ENCODE data around the gene RALGDS. TPM values are rescaled to one million over a fixed set of nuclear protein-coding genes. Genes with fewer than 3 reads are reported as not detected.

The RALGDS gene
- total and polyA plus RNA-seq, 9 of the 15 experiments (the other 6 are each of a cell fraction or from before 2014, with no cell fraction given), result 0.75 to 43.3 (median 27.1) TPM

DNA sequence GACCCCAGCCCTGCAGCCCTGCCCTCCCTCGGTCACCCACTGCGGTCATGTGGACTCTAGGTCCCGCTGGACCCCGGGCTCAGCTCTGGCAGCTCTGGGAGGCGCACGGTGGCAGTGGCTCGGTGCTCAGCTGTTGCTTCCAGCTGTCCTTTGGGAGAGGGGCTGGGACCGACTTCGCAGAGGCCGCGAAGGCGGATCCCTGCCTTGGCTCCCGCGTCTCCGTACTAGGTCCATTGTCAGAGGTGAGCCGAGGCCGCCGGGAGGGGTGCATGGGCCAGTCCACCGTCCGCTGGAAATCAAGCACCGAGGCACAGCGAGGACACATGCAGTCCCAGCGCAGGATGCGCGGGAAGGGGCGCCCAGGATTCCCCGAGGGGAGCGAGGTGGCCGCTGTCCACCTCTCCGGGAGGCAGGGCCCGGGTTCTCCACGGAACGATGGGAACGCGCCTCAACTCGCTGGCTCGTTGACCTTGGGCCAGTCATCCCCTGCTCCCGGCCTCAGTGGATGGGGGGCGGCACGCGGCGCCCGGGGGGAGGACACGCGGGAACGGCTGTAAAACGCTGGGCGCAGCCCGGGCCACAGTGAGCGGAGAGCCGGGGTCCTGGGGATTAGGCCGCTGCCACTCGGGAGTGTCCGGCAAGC is 41.9 kb upstream of the RALGDS start (continued):
- TF ChIP-seq, protein P1, sequence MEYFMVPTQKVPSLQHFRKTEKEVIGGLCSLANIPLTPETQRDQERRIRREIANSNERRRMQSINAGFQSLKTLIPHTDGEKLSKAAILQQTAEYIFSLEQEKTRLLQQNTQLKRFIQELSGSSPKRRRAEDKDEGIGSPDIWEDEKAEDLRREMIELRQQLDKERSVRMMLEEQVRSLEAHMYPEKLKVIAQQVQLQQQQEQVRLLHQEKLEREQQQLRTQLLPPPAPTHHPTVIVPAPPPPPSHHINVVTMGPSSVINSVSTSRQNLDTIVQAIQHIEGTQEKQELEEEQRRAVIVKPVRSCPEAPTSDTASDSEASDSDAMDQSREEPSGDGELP (CRISPR knock-in tag; IDR thresholded peaks at IDR 0.05; ENCODE audit: borderline replicate concordance), result peak; percentile 56; the same call in 1 of the 2 replicates
- TF ChIP-seq RHOXF2B (CRISPR knock-in tag; conservative IDR thresholded peaks at IDR 0.05) (no peak), HNRNPLL (IDR thresholded peaks at IDR 0.05; ENCODE audit: low read depth, low read length, poor library complexity, severe bottlenecking) (no peak), SREBF2 (CRISPR knock-in tag; IDR thresholded peaks at IDR 0.05) (no peak), HDAC8 (tag; IDR thresholded peaks at IDR 0.05) (no peak), SNIP1 (IDR thresholded peaks at IDR 0.05; ENCODE audit: low read depth) (no peak), NFXL1 (CRISPR knock-in tag; IDR thresholded peaks at IDR 0.05) (no peak), BRF1 (IDR thresholded peaks at IDR 0.05; ENCODE audit: borderline replicate concordance, extremely low read depth, insufficient read length) (no peak), ATF7 (IDR thresholded peaks at IDR 0.05) (no peak), TRIM28 (IDR thresholded peaks at IDR 0.05) (no peak), POLR2B (IDR thresholded peaks at IDR 0.05; ENCODE audit: low read depth, partially characterized antibody) (no peak), TOE1 (IDR thresholded peaks at IDR 0.05; ENCODE audit: borderline replicate concordance) (no peak), TOE1 (CRISPR knock-in tag; IDR thresholded peaks at IDR 0.05; ENCODE audit: borderline replicate concordance, low read depth) (no peak), CC2D1A (IDR thresholded peaks at IDR 0.05) (no peak)
- TF ChIP-seq, protein P2, sequence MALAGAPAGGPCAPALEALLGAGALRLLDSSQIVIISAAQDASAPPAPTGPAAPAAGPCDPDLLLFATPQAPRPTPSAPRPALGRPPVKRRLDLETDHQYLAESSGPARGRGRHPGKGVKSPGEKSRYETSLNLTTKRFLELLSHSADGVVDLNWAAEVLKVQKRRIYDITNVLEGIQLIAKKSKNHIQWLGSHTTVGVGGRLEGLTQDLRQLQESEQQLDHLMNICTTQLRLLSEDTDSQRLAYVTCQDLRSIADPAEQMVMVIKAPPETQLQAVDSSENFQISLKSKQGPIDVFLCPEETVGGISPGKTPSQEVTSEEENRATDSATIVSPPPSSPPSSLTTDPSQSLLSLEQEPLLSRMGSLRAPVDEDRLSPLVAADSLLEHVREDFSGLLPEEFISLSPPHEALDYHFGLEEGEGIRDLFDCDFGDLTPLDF (CRISPR knock-in tag; IDR thresholded peaks at IDR 0.05), result no peak
- TF ChIP-seq, protein P3, sequence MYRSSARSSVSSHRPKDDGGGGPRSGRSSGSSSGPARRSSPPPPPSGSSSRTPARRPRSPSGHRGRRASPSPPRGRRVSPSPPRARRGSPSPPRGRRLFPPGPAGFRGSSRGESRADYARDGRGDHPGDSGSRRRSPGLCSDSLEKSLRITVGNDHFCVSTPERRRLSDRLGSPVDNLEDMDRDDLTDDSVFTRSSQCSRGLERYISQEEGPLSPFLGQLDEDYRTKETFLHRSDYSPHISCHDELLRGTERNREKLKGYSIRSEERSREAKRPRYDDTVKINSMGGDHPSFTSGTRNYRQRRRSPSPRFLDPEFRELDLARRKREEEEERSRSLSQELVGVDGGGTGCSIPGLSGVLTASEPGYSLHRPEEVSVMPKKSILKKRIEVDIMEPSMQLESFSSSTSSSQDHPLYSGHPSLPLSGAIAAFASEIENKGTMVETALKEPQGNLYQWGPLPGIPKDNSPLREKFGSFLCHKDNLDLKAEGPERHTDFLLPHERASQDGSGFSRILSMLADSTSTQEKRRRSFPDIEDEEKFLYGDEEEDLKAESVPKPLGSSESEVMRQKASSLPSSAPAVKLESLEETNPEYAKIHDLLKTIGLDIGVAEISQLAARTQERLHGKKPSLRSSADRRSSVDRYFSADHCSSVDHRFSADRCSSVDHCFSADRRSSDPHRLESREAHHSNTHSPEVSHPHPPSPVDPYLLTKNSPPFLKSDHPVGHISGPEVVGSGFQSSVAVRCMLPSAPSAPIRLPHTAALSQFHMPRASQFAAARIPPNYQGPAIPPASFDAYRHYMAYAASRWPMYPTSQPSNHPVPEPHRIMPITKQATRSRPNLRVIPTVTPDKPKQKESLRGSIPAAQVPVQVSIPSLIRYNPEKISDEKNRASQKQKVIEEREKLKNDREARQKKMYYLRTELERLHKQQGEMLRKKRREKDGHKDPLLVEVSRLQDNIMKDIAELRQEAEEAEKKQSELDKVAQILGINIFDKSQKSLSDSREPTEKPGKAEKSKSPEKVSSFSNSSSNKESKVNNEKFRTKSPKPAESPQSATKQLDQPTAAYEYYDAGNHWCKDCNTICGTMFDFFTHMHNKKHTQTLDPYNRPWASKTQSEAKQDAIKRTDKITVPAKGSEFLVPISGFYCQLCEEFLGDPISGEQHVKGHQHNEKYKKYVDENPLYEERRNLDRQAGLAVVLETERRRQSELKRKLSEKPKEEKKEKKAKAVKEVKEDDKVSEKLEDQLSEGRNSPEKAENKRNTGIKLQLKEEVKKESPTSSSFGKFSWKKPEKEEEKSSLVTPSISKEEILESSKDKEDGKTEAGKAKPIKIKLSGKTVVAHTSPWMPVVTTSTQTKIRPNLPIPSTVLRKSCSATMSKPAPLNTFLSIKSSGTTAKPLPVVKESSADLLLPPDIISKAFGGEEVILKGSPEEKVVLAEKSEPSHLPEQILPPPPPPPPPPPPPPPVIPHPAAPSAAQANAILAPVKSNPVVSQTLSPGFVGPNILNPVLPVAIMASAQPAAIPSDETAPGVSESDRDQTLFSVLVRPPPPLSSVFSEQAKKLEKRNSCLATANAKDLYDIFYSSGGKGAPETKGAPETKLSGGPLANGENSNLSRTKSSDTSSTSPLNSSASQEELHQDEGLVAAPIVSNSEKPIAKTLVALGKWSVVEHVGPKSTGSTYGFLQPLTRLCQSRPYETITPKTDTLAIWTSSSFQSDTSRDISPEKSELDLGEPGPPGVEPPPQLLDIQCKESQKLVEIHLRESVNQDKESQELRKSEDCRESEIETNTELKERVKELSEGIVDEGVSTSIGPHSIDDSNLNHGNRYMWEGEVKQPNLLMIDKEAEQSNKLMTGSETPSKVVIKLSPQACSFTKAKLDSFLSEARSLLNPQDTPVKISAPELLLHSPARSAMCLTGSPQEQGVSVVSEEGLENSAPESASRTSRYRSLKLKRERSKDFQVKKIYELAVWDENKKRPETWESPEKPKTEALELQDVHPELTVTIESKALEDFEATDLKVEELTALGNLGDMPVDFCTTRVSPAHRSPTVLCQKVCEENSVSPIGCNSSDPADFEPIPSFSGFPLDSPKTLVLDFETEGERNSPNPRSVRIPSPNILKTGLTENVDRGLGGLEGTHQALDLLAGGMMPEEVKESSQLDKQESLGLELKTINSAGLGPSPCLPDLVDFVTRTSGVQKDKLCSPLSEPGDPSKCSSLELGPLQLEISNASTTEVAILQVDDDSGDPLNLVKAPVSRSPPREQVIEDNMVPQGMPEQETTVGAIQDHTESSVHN (IDR thresholded peaks at IDR 0.05; ENCODE audit: borderline replicate concordance in 1 of 2, low read depth in 1 of 2), result no peak
- TF ChIP-seq, protein P4, sequence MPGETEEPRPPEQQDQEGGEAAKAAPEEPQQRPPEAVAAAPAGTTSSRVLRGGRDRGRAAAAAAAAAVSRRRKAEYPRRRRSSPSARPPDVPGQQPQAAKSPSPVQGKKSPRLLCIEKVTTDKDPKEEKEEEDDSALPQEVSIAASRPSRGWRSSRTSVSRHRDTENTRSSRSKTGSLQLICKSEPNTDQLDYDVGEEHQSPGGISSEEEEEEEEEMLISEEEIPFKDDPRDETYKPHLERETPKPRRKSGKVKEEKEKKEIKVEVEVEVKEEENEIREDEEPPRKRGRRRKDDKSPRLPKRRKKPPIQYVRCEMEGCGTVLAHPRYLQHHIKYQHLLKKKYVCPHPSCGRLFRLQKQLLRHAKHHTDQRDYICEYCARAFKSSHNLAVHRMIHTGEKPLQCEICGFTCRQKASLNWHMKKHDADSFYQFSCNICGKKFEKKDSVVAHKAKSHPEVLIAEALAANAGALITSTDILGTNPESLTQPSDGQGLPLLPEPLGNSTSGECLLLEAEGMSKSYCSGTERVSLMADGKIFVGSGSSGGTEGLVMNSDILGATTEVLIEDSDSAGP (CRISPR knock-in tag; IDR thresholded peaks at IDR 0.05), result no peak
